C4-2B (cell line): ENCODE measurements around the gene KDM1A.

Source experiments
- H3K27ac ChIP-seq: fragments of 450-650 bp; 2 replicates; pipeline ENCODE4 v1.5.1; 2017
- CTCF ChIP-seq: fragments of 450-650 bp; conservative IDR thresholded peaks from 2 replicates; pipeline ENCODE4 v1.5.1; 2017; ENCODE audit warnings: mild to moderate bottlenecking
- ZFX ChIP-seq: fragments of 450-650 bp; IDR thresholded peaks from 2 replicates; pipeline ENCODE4 v1.6.1; 2017

Gene KDM1A

GRCh38 chr1:23019094-23019862, at the start of gene KDM1A:
TSS of gene KDM1A (plus strand) at chr1:23019468. CDS start at chr1:23019597, 129 bp downstream.
- peak within 1 kb of the TSS; percentile 98 for H3K27ac ChIP-seq

GRCh38 chr1:22970096-22970495, 49.2 kb upstream of the KDM1A start:
- TF ChIP-seq ZFX (no peak), CTCF (no peak)
- no peak overlapping the region for H3K27ac ChIP-seq

More at GRCh38 chr1:23019094-23019862, at the start of gene KDM1A:
- TF ChIP-seq CTCF, result no peak; the same call in 1 of the 2 replicates
- peak; percentile 84 for TF ChIP-seq ZFX

GRCh38 chr1:22971161-22971560, 48.1 kb upstream of the KDM1A start:
- TF ChIP-seq ZFX, result no peak
- TF ChIP-seq CTCF, result no peak
- no peak overlapping the region for H3K27ac ChIP-seq

- TF ChIP-seq ZFX (no peak), CTCF (no peak)
- H3K27ac ChIP-seq, result no peak overlapping the region
Observed at GRCh38 chr1:22971611-22972405, 47.5 kb upstream of the KDM1A start.

GRCh38 chr1:22972760-22973159, 46.5 kb upstream of the KDM1A start, which contains the start of gene LACTBL1:
TSS of gene LACTBL1 (minus strand) at chr1:22972866. CDS start at chr1:22972316, 550 bp downstream.
- TF ChIP-seq CTCF (no peak), ZFX (no peak)

GRCh38 chr1:22975694-22976093, 43.6 kb upstream of the KDM1A start:
- TF ChIP-seq ZFX (no peak), CTCF (no peak)
- no peak overlapping the region for H3K27ac ChIP-seq

More at GRCh38 chr1:22972760-22973159, 46.5 kb upstream of the KDM1A start, which contains the start of gene LACTBL1:
- H3K27ac ChIP-seq, result no peak within 1 kb of the TSS

- no peak overlapping the region for H3K27ac ChIP-seq
- TF ChIP-seq CTCF (no peak), ZFX (no peak)
Observed at GRCh38 chr1:22976127-22976460, 43.2 kb upstream of the KDM1A start.
